ENCODE measurements around the gene SLC26A6. TPM values are rescaled to one million over a fixed set of nuclear protein-coding genes. Genes with fewer than 3 reads are reported as not detected.

Gene SLC26A6
- total RNA-seq, 1 experiment from 2014 or later, result 36.3 TPM

DNA sequence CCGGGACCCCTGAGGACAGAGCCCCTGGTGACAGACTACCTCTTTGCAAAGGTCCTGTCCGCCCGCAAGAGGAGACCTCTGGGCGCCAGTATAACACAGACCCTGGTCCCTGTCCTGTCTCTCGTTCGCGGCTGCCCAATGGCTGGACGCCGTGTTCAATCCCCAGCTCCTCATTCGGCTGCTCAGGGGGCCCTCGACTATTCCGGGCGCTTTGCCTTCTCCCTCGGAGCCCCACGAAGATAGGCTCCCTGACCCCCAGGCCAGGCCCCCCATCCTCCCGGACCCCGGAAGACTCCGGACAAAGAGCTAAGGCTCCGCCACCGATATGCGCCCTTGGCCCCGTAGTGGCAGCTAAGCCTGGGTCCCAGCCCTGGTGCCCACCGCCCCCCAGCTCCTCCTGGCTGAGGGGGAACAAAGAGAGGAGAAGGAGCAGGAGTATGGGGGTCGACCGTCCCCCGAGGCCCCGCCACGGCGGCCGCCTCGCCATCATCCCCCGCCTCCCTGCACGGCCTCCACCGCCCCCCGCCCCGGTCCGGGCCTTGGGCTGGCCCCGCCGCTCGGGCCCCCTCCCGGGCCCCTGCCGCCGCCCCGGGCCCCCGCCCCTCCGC, 27.0 kb upstream of the SLC26A6 start:
- DNase-seq (ENCODE audit: low read depth, low spot score), result no peak
- no peak overlapping the region for H3K27ac ChIP-seq (ENCODE audit: low read length)
- ChIA-PET CTCF (no interaction called here), POLR2A (no interaction called here)
- ATAC-seq, result no peak
- TF ChIP-seq TCF7L2 (IDR thresholded peaks at IDR 0.05; ENCODE audit: low read depth, low read length) (no peak), POLR2AphosphoS5 (IDR thresholded peaks at IDR 0.05; ENCODE audit: low read depth, low read length) (no peak), SIN3A (IDR thresholded peaks at IDR 0.05; ENCODE audit: borderline replicate concordance, insufficient read depth, low read depth, low read length) (no peak)
- TF ChIP-seq, protein P1, sequence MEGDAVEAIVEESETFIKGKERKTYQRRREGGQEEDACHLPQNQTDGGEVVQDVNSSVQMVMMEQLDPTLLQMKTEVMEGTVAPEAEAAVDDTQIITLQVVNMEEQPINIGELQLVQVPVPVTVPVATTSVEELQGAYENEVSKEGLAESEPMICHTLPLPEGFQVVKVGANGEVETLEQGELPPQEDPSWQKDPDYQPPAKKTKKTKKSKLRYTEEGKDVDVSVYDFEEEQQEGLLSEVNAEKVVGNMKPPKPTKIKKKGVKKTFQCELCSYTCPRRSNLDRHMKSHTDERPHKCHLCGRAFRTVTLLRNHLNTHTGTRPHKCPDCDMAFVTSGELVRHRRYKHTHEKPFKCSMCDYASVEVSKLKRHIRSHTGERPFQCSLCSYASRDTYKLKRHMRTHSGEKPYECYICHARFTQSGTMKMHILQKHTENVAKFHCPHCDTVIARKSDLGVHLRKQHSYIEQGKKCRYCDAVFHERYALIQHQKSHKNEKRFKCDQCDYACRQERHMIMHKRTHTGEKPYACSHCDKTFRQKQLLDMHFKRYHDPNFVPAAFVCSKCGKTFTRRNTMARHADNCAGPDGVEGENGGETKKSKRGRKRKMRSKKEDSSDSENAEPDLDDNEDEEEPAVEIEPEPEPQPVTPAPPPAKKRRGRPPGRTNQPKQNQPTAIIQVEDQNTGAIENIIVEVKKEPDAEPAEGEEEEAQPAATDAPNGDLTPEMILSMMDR (IDR thresholded peaks at IDR 0.05), result no peak
- intact Hi-C loops (cut with micrococcal nuclease; ENCODE audit: unreplicated experiment), result no loop called here
- peak overlapping the region in 1 of 2 experiments; percentile 52; a peak in 1 of 4 replicates for H3K4me3 ChIP-seq (ENCODE audit: low read depth in 2 of 2, low read length in 2 of 2)
- no peaks in the 10 kb centered on the region for H3K4me1 ChIP-seq (ENCODE audit: control insufficient read depth, insufficient read depth, low read length)
- no peaks in the 10 kb centered on the region for H3K9me3 ChIP-seq (ENCODE audit: control insufficient read depth, insufficient read depth, low read depth, low read length)
- in situ Hi-C loops (cut with HindIII; ENCODE audit: low pct_unique_long_range_greater_than_20kb, low sequenced_read_pairs), result no loop called here
- H3K36me3 ChIP-seq (ENCODE audit: control insufficient read depth, insufficient read depth, low read length), result no peaks in the 10 kb centered on the region
- no peaks in the 10 kb centered on the region for H3K27me3 ChIP-seq (ENCODE audit: control insufficient read depth, insufficient read depth, low read length)
- BruUV-seq (replicated peaks), result no TSS peak

DNA sequence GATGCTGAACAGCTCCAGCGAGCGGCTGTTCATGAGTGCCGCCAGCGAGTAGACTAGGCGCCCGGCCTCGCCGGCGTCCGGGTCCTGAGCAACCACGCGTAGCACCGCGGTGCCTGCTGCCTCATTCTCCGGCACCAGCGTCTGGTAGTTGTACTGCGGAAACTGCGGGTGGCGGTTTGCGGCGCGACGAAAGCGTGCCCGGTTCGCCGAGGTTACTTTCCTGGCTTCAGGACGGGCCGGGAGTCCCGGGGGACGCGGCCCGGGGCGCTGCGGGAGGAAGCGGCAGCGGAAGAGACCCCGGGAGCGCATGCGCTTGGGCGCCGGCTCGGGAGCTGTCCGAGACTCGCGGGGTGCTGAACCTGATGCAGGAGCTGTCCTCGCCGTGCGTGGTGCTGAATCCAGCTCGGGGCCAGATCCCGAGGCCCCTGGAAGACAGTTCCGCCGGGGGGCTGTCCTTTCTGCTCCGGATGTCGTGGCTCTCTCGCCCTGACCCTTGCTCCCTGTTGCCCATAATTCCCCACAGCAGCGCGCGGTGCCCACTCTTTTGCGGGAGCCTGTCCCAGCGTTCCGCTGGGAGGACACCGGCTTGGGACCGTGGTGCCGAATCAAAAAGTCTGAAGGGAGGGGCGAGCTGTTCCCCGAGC, 26.4 kb upstream of the SLC26A6 start:
- no peak for DNase-seq (ENCODE audit: low read depth, low spot score)
- Histone ChIP-seq H3K4me3 (ENCODE audit: low read depth in 2 of 2, low read length in 2 of 2) (peak overlapping the region in 1 of 2 experiments; percentile 26; a peak in 1 of 4 replicates), H3K27me3 (ENCODE audit: control insufficient read depth, insufficient read depth, low read length) (no peaks in the 10 kb centered on the region), H3K27ac (ENCODE audit: low read length) (no peak overlapping the region), H3K4me1 (ENCODE audit: control insufficient read depth, insufficient read depth, low read length) (no peaks in the 10 kb centered on the region), H3K9me3 (ENCODE audit: control insufficient read depth, insufficient read depth, low read depth, low read length) (no peaks in the 10 kb centered on the region), H3K36me3 (ENCODE audit: control insufficient read depth, insufficient read depth, low read length) (no peaks in the 10 kb centered on the region)
- intact Hi-C loops (cut with micrococcal nuclease; ENCODE audit: unreplicated experiment) (no loop called here), in situ Hi-C loops (cut with HindIII; ENCODE audit: low pct_unique_long_range_greater_than_20kb, low sequenced_read_pairs) (no loop called here)
- TF ChIP-seq SIN3A (IDR thresholded peaks at IDR 0.05; ENCODE audit: borderline replicate concordance, insufficient read depth, low read depth, low read length) (no peak), POLR2AphosphoS5 (IDR thresholded peaks at IDR 0.05; ENCODE audit: low read depth, low read length) (no peak), TCF7L2 (IDR thresholded peaks at IDR 0.05; ENCODE audit: low read depth, low read length) (no peak)
- TF ChIP-seq, protein P2, sequence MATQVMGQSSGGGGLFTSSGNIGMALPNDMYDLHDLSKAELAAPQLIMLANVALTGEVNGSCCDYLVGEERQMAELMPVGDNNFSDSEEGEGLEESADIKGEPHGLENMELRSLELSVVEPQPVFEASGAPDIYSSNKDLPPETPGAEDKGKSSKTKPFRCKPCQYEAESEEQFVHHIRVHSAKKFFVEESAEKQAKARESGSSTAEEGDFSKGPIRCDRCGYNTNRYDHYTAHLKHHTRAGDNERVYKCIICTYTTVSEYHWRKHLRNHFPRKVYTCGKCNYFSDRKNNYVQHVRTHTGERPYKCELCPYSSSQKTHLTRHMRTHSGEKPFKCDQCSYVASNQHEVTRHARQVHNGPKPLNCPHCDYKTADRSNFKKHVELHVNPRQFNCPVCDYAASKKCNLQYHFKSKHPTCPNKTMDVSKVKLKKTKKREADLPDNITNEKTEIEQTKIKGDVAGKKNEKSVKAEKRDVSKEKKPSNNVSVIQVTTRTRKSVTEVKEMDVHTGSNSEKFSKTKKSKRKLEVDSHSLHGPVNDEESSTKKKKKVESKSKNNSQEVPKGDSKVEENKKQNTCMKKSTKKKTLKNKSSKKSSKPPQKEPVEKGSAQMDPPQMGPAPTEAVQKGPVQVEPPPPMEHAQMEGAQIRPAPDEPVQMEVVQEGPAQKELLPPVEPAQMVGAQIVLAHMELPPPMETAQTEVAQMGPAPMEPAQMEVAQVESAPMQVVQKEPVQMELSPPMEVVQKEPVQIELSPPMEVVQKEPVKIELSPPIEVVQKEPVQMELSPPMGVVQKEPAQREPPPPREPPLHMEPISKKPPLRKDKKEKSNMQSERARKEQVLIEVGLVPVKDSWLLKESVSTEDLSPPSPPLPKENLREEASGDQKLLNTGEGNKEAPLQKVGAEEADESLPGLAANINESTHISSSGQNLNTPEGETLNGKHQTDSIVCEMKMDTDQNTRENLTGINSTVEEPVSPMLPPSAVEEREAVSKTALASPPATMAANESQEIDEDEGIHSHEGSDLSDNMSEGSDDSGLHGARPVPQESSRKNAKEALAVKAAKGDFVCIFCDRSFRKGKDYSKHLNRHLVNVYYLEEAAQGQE (IDR thresholded peaks at IDR 0.05; ENCODE audit: insufficient read depth in 1 of 2, low read depth in 2 of 2, low read length in 1 of 2), result peak; percentile 94 to 96
- TF ChIP-seq, protein P1 (IDR thresholded peaks at IDR 0.05), result no peak
- no TSS peak for BruUV-seq (replicated peaks)
- POLR2A ChIA-PET, result no interaction called here
- no peak for ATAC-seq
- CTCF ChIA-PET, result no interaction called here
